Measurements from ENCODE around the gene NFE2L3. TPM values are rescaled to one million over a fixed set of nuclear protein-coding genes. Genes with fewer than 3 reads are reported as not detected.
A peak's percentile ranks its signal among the peaks of the same experiment; 100 is the strongest.

Gene NFE2L3
- total and polyA plus RNA-seq, 9 of the 15 experiments (the other 6 are each of a cell fraction or from before 2014, with no cell fraction given) = 2.9 to 16.9 (median 12.4) TPM

DNA sequence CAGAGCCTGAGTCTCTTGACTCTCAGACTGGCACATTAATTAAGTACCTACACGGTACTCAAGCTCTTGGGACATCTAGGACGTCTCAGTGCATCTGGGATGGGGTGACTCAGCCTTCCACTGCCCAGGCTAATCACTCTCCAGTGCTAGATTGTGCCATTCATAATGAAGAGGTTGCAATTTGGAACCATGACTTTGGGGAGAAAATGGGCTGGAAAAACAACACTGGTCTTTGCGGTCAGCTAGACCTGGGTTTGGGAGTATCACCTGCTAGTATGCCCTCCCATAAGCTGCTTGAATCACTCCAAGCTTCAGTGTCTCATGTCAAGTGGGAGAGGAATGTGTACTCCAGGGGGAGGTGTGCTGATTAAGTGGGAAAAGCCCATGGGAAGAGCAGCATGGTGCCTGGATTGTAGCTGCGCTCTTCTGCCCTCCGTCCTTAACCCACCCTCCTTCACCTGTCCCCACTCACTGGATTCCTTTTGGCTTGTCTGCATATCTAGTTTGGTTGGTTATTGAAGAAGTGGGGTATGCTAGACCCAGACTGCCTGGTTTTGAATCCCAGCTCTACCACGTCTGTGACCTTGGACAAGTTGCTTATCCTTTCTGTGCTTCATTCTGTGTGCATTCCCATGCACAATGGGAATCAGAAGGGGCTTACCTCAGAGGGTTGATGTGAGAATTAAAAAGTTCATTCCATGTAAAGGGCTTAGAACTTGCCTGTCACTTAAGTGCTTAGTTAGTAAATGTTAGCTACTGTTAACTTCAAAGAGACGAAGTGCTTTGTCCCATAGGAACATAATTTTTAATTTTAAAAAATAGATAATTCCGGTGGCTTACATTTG is 3.8 kb downstream of the NFE2L3 start (continued):
- TF ChIP-seq, protein P1, sequence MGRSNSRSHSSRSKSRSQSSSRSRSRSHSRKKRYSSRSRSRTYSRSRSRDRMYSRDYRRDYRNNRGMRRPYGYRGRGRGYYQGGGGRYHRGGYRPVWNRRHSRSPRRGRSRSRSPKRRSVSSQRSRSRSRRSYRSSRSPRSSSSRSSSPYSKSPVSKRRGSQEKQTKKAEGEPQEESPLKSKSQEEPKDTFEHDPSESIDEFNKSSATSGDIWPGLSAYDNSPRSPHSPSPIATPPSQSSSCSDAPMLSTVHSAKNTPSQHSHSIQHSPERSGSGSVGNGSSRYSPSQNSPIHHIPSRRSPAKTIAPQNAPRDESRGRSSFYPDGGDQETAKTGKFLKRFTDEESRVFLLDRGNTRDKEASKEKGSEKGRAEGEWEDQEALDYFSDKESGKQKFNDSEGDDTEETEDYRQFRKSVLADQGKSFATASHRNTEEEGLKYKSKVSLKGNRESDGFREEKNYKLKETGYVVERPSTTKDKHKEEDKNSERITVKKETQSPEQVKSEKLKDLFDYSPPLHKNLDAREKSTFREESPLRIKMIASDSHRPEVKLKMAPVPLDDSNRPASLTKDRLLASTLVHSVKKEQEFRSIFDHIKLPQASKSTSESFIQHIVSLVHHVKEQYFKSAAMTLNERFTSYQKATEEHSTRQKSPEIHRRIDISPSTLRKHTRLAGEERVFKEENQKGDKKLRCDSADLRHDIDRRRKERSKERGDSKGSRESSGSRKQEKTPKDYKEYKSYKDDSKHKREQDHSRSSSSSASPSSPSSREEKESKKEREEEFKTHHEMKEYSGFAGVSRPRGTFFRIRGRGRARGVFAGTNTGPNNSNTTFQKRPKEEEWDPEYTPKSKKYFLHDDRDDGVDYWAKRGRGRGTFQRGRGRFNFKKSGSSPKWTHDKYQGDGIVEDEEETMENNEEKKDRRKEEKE (IDR thresholded peaks at IDR 0.05; ENCODE audit: borderline replicate concordance in 1 of 2, control insufficient read depth in 1 of 2, low read depth in 2 of 2, low read length in 1 of 2) = no peak
- TF ChIP-seq ZEB2 (IDR thresholded peaks at IDR 0.05) (no peak), JUND (IDR thresholded peaks at IDR 0.05; ENCODE audit: borderline replicate concordance, low read depth, low read length) (peak; percentile 18; the same call in 1 of the 2 replicates), JUND (tag; IDR thresholded peaks at IDR 0.05; ENCODE audit: borderline replicate concordance, low read depth, low read length) (no peak)
